ENCODE data around the gene TWIST1.
A peak's percentile ranks its signal among the peaks of the same experiment; 100 is the strongest.

TWIST1 gene

GRCh38 chr7:19139706-19140327 lies 22.4 kb upstream of the TWIST1 start:
- TF ChIP-seq, protein P1, sequence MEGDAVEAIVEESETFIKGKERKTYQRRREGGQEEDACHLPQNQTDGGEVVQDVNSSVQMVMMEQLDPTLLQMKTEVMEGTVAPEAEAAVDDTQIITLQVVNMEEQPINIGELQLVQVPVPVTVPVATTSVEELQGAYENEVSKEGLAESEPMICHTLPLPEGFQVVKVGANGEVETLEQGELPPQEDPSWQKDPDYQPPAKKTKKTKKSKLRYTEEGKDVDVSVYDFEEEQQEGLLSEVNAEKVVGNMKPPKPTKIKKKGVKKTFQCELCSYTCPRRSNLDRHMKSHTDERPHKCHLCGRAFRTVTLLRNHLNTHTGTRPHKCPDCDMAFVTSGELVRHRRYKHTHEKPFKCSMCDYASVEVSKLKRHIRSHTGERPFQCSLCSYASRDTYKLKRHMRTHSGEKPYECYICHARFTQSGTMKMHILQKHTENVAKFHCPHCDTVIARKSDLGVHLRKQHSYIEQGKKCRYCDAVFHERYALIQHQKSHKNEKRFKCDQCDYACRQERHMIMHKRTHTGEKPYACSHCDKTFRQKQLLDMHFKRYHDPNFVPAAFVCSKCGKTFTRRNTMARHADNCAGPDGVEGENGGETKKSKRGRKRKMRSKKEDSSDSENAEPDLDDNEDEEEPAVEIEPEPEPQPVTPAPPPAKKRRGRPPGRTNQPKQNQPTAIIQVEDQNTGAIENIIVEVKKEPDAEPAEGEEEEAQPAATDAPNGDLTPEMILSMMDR (IDR thresholded peaks at IDR 0.05): no peak
- Histone ChIP-seq H3K4me3 (no peak overlapping the region), H3K27ac (no peak overlapping the region)
- DNase-seq (ENCODE audit: low spot score): no peak

- TF ChIP-seq, protein P1 (IDR thresholded peaks at IDR 0.05): no peak
- Histone ChIP-seq H3K27ac (no peak overlapping the region), H3K4me3 (no peak overlapping the region)
- no peak for DNase-seq (ENCODE audit: low spot score)
Observed at GRCh38 chr7:19133886-19134285, 16.4 kb upstream of the TWIST1 start.

DNA sequence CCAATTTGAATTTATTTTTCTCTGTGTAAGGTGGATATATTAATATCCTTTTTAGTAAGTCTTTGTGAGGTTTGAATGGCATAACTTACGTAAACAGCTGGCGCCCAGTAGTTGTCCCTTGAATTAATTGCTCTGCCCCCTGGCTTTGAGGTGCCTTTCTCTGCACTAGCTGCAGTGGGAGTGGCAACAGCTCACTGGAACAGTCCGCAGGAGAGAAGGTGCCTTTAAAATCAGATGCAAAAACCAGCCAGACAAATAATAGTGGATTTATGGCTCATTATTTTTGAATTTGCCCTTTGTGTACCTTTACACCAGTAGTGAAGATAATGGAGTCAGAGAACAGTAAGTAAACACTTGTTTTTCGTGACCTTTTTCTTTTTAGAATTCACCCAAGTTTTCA lies 16.0 kb upstream of the TWIST1 start:
- no peak for DNase-seq (ENCODE audit: low spot score)
- TF ChIP-seq, protein P1 (IDR thresholded peaks at IDR 0.05): no peak
- Histone ChIP-seq H3K4me3 (no peak overlapping the region), H3K27ac (no peak overlapping the region)

- TF ChIP-seq, protein P1 (IDR thresholded peaks at IDR 0.05): no peak
- DNase-seq (ENCODE audit: low spot score): no peak
- no peak overlapping the region for H3K4me3 ChIP-seq
- no peak overlapping the region for H3K27ac ChIP-seq
Observed at GRCh38 chr7:19128856-19129255, 11.4 kb upstream of the TWIST1 start.

- H3K27ac ChIP-seq: no peak overlapping the region
- no peak for DNase-seq (ENCODE audit: low spot score)
- TF ChIP-seq, protein P1 (IDR thresholded peaks at IDR 0.05): peak; percentile 18
- no peak overlapping the region for H3K4me3 ChIP-seq
Observed at GRCh38 chr7:19121977-19122588, 4.6 kb upstream of the TWIST1 start.

- no peak for DNase-seq (ENCODE audit: low spot score)
Observed at GRCh38 chr7:19119870-19120486, 2.5 kb upstream of the TWIST1 start.

More at GRCh38 chr7:19119870-19120486, 2.5 kb upstream of the TWIST1 start:
- H3K27ac ChIP-seq: no peak overlapping the region
- TF ChIP-seq, protein P1 (IDR thresholded peaks at IDR 0.05): no peak
- no peak overlapping the region for H3K4me3 ChIP-seq

Measured in coronary artery (tissue), 2 donors.